ENCODE measurements around the gene DHX8. TPM values are rescaled to one million over a fixed set of nuclear protein-coding genes. Genes with fewer than 3 reads are reported as not detected.
A peak's percentile ranks its signal among the peaks of the same experiment; 100 is the strongest.

DHX8 gene
- polyA plus RNA-seq, 1 of the 3 experiments (the other 2 are of a cell fraction), result 31.3 TPM

DNA sequence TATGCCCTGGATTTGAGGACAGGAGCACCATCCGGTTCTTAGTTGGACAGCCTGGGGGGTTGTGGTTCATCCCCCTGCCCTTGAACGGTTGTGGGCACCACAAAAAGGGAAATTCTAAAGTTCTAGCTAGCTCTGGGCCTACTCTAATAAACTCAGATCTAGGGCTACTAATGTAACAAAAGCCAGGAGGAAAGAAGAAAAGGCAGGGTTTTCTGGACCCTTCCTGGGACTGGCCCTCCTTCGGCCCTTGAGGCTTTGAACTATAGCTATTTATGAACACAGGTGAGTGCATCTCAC is 47.3 kb downstream of the DHX8 start:
- Histone ChIP-seq H3K9ac (peak overlapping the region; percentile 60), H3K9me3 (no peaks in the 10 kb centered on the region), H3K4me3 (ENCODE audit: low read depth in 2 of 2, low read length in 1 of 2) (no peak overlapping the region), H4K20me1 (ENCODE audit: insufficient read depth) (no peaks in the 10 kb centered on the region), H3K27me3 (ENCODE audit: insufficient read depth) (no peaks in the 10 kb centered on the region), H3K4me1 (ENCODE audit: control insufficient read depth in 1 of 2, insufficient read depth in 2 of 2, low read depth in 1 of 2, low read length in 1 of 2) (peaks cover 19 to 32% of the 10 kb centered on the region in 2 experiments; a peak in 3 of 4 replicates), H2AFZ (ENCODE audit: low read depth) (peak overlapping the region; percentile 30; the same call in 1 of the 2 replicates), H3K79me2 (ENCODE audit: insufficient read depth) (peaks cover 3% of the 10 kb centered on the region; the same call in 1 of the 2 replicates), H3K36me3 (replicated peaks in 1 of 2; ENCODE audit: control insufficient read depth in 1 of 2, insufficient read depth in 2 of 2, low read length in 1 of 2) (peaks cover 17 to 22% of the 10 kb centered on the region in 2 experiments), H3K27ac (ENCODE audit: low read depth in 2 of 2, low read length in 1 of 2) (peak overlapping the region; percentile 88 to 95), H3K4me2 (peak overlapping the region; percentile 70), H3F3A (replicated peaks; ENCODE audit: insufficient read depth) (peaks cover 26% of the 10 kb centered on the region), H3K9me2 (no peaks in the 10 kb centered on the region)
- whole genome bisulfite sequencing (ENCODE audit: low lambda C conversion rate), result 60% methylated on average over 3 of the region's 3 CpGs
- TF ChIP-seq FOXJ3 (CRISPR knock-in tag; IDR thresholded peaks at IDR 0.05) (no peak), CHD2 (IDR thresholded peaks at IDR 0.05; ENCODE audit: low read length, partially characterized antibody) (no peak), TAF1 (IDR thresholded peaks at IDR 0.05; ENCODE audit: borderline replicate concordance, low read depth, low read length) (no peak), GABPA (IDR thresholded peaks at IDR 0.05; ENCODE audit: low read depth) (no peak), YY1 (IDR thresholded peaks at IDR 0.05; ENCODE audit: low read depth) (no peak), SMC3 (IDR thresholded peaks at IDR 0.05; ENCODE audit: low read depth, low read length) (no peak), POLR2AphosphoS5 (IDR thresholded peaks at IDR 0.05; ENCODE audit: low read depth, low read length) (no peak), TEAD4 (IDR thresholded peaks at IDR 0.05; ENCODE audit: borderline replicate concordance, insufficient read depth) (no peak), MEF2A (IDR thresholded peaks at IDR 0.05; ENCODE audit: borderline replicate concordance, low read depth) (no peak), ELF1 (IDR thresholded peaks at IDR 0.05) (no peak), MXI1 (IDR thresholded peaks at IDR 0.05; ENCODE audit: low read depth, low read length) (no peak), EZH2phosphoT487 (IDR thresholded peaks at IDR 0.05; ENCODE audit: borderline replicate concordance, low read depth) (no peak)
- TF ChIP-seq, protein P1, sequence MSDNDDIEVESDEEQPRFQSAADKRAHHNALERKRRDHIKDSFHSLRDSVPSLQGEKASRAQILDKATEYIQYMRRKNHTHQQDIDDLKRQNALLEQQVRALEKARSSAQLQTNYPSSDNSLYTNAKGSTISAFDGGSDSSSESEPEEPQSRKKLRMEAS (IDR thresholded peaks at IDR 0.05; ENCODE audit: low read depth), result no peak
- TF ChIP-seq, protein P2, sequence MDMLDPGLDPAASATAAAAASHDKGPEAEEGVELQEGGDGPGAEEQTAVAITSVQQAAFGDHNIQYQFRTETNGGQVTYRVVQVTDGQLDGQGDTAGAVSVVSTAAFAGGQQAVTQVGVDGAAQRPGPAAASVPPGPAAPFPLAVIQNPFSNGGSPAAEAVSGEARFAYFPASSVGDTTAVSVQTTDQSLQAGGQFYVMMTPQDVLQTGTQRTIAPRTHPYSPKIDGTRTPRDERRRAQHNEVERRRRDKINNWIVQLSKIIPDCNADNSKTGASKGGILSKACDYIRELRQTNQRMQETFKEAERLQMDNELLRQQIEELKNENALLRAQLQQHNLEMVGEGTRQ (IDR thresholded peaks at IDR 0.05; ENCODE audit: borderline replicate concordance, low read depth, low read length), result no peak
- TF ChIP-seq, protein P3, sequence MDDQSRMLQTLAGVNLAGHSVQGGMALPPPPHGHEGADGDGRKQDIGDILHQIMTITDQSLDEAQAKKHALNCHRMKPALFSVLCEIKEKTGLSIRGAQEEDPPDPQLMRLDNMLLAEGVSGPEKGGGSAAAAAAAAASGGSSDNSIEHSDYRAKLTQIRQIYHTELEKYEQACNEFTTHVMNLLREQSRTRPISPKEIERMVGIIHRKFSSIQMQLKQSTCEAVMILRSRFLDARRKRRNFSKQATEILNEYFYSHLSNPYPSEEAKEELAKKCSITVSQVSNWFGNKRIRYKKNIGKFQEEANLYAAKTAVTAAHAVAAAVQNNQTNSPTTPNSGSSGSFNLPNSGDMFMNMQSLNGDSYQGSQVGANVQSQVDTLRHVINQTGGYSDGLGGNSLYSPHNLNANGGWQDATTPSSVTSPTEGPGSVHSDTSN (IDR thresholded peaks at IDR 0.05), result no peak
- ChIA-PET CTCF (interaction anchor here (1.2 to 2.8 kb wide), 4 partner anchors 9 to 164 kb away, joined by 3 to 12 read pairs (median 4); no protein-coding TSS in a partner anchor), POLR2A (interaction anchor here (0.6 kb wide), 1 partner anchor 22 kb away, joined by 3 read pairs; no protein-coding TSS in a partner anchor)
- DNase-seq, result no peak

DNA sequence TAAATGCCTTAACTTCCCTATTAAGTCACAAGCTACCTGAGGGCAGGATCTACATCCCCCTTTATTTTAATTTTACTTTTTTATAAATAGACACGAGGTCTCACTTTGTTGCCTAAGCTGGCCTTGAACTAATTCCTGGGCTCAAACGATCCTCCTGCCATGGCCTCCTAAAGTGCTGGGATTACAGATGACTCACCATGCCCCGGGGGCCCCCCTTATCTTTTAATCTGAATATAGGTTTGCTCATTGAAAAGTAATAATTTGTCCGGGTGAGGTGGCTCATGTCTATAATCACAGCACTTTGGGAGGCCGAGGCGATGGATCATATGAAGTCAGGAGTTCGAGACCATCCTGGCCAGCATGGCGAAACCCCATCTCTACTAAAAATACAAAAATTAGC is 48.2 kb downstream of the DHX8 start:
- no peaks in the 10 kb centered on the region for H4K20me1 ChIP-seq (ENCODE audit: insufficient read depth)
- CTCF ChIA-PET, result interaction anchor here (1.2 to 2.8 kb wide), 3 partner anchors 12 to 141 kb away, joined by 3 to 12 read pairs (median 3); no protein-coding TSS in a partner anchor
- POLR2A ChIA-PET, result interaction anchor here (0.6 kb wide), 1 partner anchor 216 kb away, joined by 3 read pairs; no protein-coding TSS in a partner anchor
- TF ChIP-seq SIN3A (IDR thresholded peaks at IDR 0.05; ENCODE audit: borderline replicate concordance, low read depth, low read length) (no peak), FOSL2 (IDR thresholded peaks at IDR 0.05; ENCODE audit: borderline replicate concordance, low read depth) (peak; percentile 3; the same call in 1 of the 2 replicates)
- H3K27me3 ChIP-seq (ENCODE audit: insufficient read depth), result no peaks in the 10 kb centered on the region
- H3K79me2 ChIP-seq (ENCODE audit: insufficient read depth), result no peaks in the 10 kb centered on the region
- H2AFZ ChIP-seq (ENCODE audit: low read depth), result no peak overlapping the region
- peaks cover 29% of the 10 kb centered on the region for H3F3A ChIP-seq (replicated peaks; ENCODE audit: insufficient read depth)
- no peak overlapping the region for H3K9ac ChIP-seq
- H3K27ac ChIP-seq (ENCODE audit: low read depth in 2 of 2, low read length in 1 of 2), result peak overlapping the region; percentile 3 to 95; a peak in 3 of 4 replicates
- no peaks in the 10 kb centered on the region for H3K9me3 ChIP-seq
- peaks cover 9 to 28% of the 10 kb centered on the region in 2 experiments for H3K36me3 ChIP-seq (replicated peaks in 1 of 2; ENCODE audit: control insufficient read depth in 1 of 2, insufficient read depth in 2 of 2, low read length in 1 of 2)
- H3K4me1 ChIP-seq (ENCODE audit: control insufficient read depth in 1 of 2, insufficient read depth in 2 of 2, low read depth in 1 of 2, low read length in 1 of 2), result peaks cover 17 to 41% of the 10 kb centered on the region in 2 experiments; a peak in 3 of 4 replicates
- H3K9me2 ChIP-seq, result no peaks in the 10 kb centered on the region
- no peak for DNase-seq
- no peak overlapping the region for H3K4me3 ChIP-seq (ENCODE audit: low read depth in 2 of 2, low read length in 1 of 2)
- 68% methylated on average over 8 of the region's 8 CpGs for WGBS (ENCODE audit: low lambda C conversion rate)
- H3K4me2 ChIP-seq, result no peak overlapping the region

All from SK-N-SH (cell line).